AG20443 (cell line): ENCODE measurements around the gene HDAC6.
"Not testable (repeated sequence)": the region's sequence is repeated elsewhere in the genome, so short reads cannot be mapped to it uniquely, and the experiment has no call there.

Source experiments
- DNase-seq: peaks from one replicate; pipeline ENCODE4 v3.0.0; 2012; ENCODE audit warnings: low spot score, mixed read lengths

HDAC6 gene

GRCh38 chrX:48826135-48826875 lies 24.4 kb downstream of the HDAC6 start, which contains the start of gene ERAS:
TSS of gene ERAS (plus strand) at chrX:48826513. CDS start at chrX:48829124, 2,611 bp downstream.
- no peak for DNase-seq

- no peak for DNase-seq
Measured at GRCh38 chrX:48826876-48827653, 25.2 kb downstream of the HDAC6 start.

- no peak for DNase-seq
Measured at GRCh38 chrX:48827654-48827968, 25.7 kb downstream of the HDAC6 start.

- DNase-seq = no peak
Measured at GRCh38 chrX:48829016-48829735, 27.3 kb downstream of the HDAC6 start.

GRCh38 chrX:48831136-48831908 lies 29.5 kb downstream of the HDAC6 start:
- no peak for DNase-seq

GRCh38 chrX:48831909-48832291 lies 30.0 kb downstream of the HDAC6 start:
- DNase-seq = no peak

- no peak for DNase-seq
Measured at GRCh38 chrX:48833542-48834138, 31.8 kb downstream of the HDAC6 start.

- no peak for DNase-seq
Measured at GRCh38 chrX:48834383-48834709, 32.5 kb downstream of the HDAC6 start.

- DNase-seq = peak; percentile 28
Measured at GRCh38 chrX:48835524-48836329, 33.9 kb downstream of the HDAC6 start, which contains the start of gene PCSK1N. TSS of gene PCSK1N (minus strand) at chrX:48835610. CDS start at chrX:48835532, 78 bp downstream.

- no peak for DNase-seq
Measured at GRCh38 chrX:48839686-48840085, 37.8 kb downstream of the HDAC6 start.

- DNase-seq = no peak
Measured at GRCh38 chrX:48848847-48849246, 47.0 kb downstream of the HDAC6 start.

GRCh38 chrX:48852857-48853256 lies 51.0 kb downstream of the HDAC6 start:
- no peak for DNase-seq

GRCh38 chrX:48853494-48853893 lies 51.6 kb downstream of the HDAC6 start:
- DNase-seq = not testable (repeated sequence)

- DNase-seq = not testable (repeated sequence)
Measured at GRCh38 chrX:48854121-48854804, 52.4 kb downstream of the HDAC6 start.

- no peak for DNase-seq
Measured at GRCh38 chrX:48854898-48855297, 53.0 kb downstream of the HDAC6 start.

- DNase-seq = no peak
Measured at GRCh38 chrX:48864210-48864609, 62.3 kb downstream of the HDAC6 start.

- not testable (repeated sequence) for DNase-seq
Measured at GRCh38 chrX:48872017-48872416, 70.2 kb downstream of the HDAC6 start.
